GM12872 (cell line): Measurements from ENCODE around the gene HDAC1.

ENCODE experiments used
- CTCF ChIP-seq: IDR thresholded peaks from 3 replicates; pipeline ENCODE4 v1.5.1; 2011; ENCODE audit warnings: low read depth, mild to moderate bottlenecking, low read length, moderate library complexity; ENCODE audit not compliant: insufficient read depth

Gene HDAC1

GRCh38 chr1:32303997-32304622 lies 12.2 kb downstream of the HDAC1 start:
- no peak for TF ChIP-seq CTCF

GRCh38 chr1:32305310-32305709 lies 13.4 kb downstream of the HDAC1 start:
- TF ChIP-seq CTCF, result no peak

- no peak for TF ChIP-seq CTCF
Observed at GRCh38 chr1:32307324-32307723, 15.4 kb downstream of the HDAC1 start.

- TF ChIP-seq CTCF, result no peak
Observed at GRCh38 chr1:32309960-32310359, 18.1 kb downstream of the HDAC1 start.

GRCh38 chr1:32311709-32312393 lies 20.0 kb downstream of the HDAC1 start:
- no peak for TF ChIP-seq CTCF

GRCh38 chr1:32316903-32317277 lies 25.0 kb downstream of the HDAC1 start:
- TF ChIP-seq CTCF, result no peak

- TF ChIP-seq CTCF, result no peak
Observed at GRCh38 chr1:32318127-32318869, 26.4 kb downstream of the HDAC1 start.
